Central memory CD4-positive, alpha-beta T cell (primary cell): Measurements from ENCODE around the gene REG3G.

Source experiments
- DNase-seq: peaks from one replicate; pipeline ENCODE4 v3.0.0; 2022
- total RNA-seq, 3 experiments: gene quantifications; one replicate each; lab custom pipeline; 2026; lab: John Stamatoyannopoulos, UW

The REG3G gene
- total RNA-seq, result 0 reads per million in 3 experiments

- DNase-seq, result no peak
These were observed at the start of gene REG3G for GRCh38 chr2:79025421-79025820. Gene REG3G, plus strand, starts transcription at chr2:79025702. Its CDS starts 392 bp downstream, at chr2:79026094.

- no peak for DNase-seq
These were observed 47.8 kb upstream of the REG3G start for GRCh38 chr2:78977661-78978145.

- no peak for DNase-seq
These were observed 47.2 kb upstream of the REG3G start for GRCh38 chr2:78978340-78978739.

GRCh38 chr2:78979380-78980151 is 45.9 kb upstream of the REG3G start:
- DNase-seq, result no peak

GRCh38 chr2:78980152-78980465 is 45.4 kb upstream of the REG3G start:
- no peak for DNase-seq

- DNase-seq, result no peak
These were observed 44.6 kb upstream of the REG3G start for GRCh38 chr2:78980871-78981270.

- DNase-seq, result no peak
These were observed 42.7 kb upstream of the REG3G start for GRCh38 chr2:78982638-78983330.

- DNase-seq, result no peak
These were observed 41.1 kb upstream of the REG3G start for GRCh38 chr2:78984386-78984785.

- DNase-seq, result no peak
These were observed 39.9 kb upstream of the REG3G start for GRCh38 chr2:78985558-78985957.

GRCh38 chr2:78989051-78989450 is 36.5 kb upstream of the REG3G start:
- DNase-seq, result no peak

- no peak for DNase-seq
These were observed 33.1 kb upstream of the REG3G start for GRCh38 chr2:78992451-78992806.

GRCh38 chr2:78992807-78993517 is 32.5 kb upstream of the REG3G start:
- DNase-seq, result no peak

GRCh38 chr2:78993518-78994148 is 31.9 kb upstream of the REG3G start:
- no peak for DNase-seq

- DNase-seq, result no peak
These were observed 30.7 kb upstream of the REG3G start for GRCh38 chr2:78994789-78995188.

- DNase-seq, result no peak
These were observed 26.1 kb upstream of the REG3G start for GRCh38 chr2:78999406-78999805.

GRCh38 chr2:79000008-79000576 is 25.4 kb upstream of the REG3G start:
- DNase-seq, result no peak

- no peak for DNase-seq
These were observed 24.2 kb upstream of the REG3G start for GRCh38 chr2:79001285-79001684.

- no peak for DNase-seq
These were observed 20.8 kb upstream of the REG3G start for GRCh38 chr2:79004680-79005079.

- no peak for DNase-seq
These were observed 20.3 kb upstream of the REG3G start for GRCh38 chr2:79005216-79005615.

GRCh38 chr2:79009388-79009787 is 16.1 kb upstream of the REG3G start:
- no peak for DNase-seq

GRCh38 chr2:79011496-79011895 is 14.0 kb upstream of the REG3G start:
- no peak for DNase-seq

- no peak for DNase-seq
These were observed 11.9 kb upstream of the REG3G start for GRCh38 chr2:79013629-79014028.

GRCh38 chr2:79016342-79016741 is 9.2 kb upstream of the REG3G start:
- no peak for DNase-seq
